Measurements from ENCODE around the gene OXSR1. TPM values are rescaled to one million over a fixed set of nuclear protein-coding genes. Genes with fewer than 3 reads are reported as not detected.

Gene OXSR1
- 10 to 100 TPM; 61.2 to 63.6 TPM for total RNA-seq

DNA sequence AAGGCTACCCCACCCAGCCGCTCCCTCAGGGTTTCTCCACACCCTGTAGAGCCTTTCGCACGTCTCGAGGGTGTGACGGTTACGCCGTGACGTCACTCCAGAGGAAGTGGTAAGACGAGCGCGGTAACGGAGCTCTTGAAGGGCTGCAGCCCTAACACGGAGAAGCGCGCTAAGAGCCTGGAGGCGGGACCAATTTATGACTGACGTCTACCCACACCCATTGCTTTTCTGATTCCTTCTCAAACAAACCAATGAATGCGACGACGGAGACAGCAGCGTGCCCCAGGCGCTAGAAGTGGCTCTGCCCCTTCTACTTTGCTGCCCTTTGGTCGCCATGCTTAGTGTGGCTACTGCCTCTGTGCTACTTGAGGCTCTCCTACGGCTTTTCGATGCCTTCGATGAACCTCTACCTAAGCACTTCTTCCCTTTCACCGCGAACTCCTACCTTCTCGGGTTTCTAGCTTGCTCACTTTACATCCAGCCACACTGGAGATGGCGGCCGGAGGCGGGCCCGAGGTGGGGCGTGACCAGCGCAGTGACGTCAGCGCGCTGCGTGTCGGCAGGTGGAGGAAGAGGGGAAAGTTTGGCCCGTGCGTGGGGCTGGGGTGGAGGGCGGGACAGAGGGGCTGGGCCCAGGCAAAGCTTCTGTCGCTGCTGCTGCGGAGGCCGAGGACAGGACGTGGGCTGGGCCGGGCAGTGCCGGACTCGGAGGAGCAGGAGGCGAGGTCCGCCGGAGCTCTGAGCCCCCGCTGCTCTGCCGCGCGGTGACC lies at the start of gene OXSR1:
Gene OXSR1 (plus strand): TSS at position 586 of the 770 bp plus-strand sequence. CDS start 340 bp downstream, outside the sequence.
- CTCF ChIA-PET = interaction anchor here (0.8 to 2.0 kb wide), 9 partner anchors 11 to 315 kb away, joined by 3 to 13 read pairs (median 4); partner anchors contain the start of genes ACAA1 and MYD88
- POLR2A ChIA-PET = interaction anchor here (0.6 to 5.2 kb wide), 11 partner anchors 9 to 982 kb away, joined by 3 to 86 read pairs (median 4); partner anchors contain the start of genes ACAA1, DLEC1, GORASP1 and MYD88

- ChIA-PET POLR2A (no interaction called here), CTCF (interaction anchor here (0.6 to 3.2 kb wide), 3 partner anchors 73 to 365 kb away, joined by 3 to 12 read pairs (median 3); no protein-coding TSS in a partner anchor)
Measured at GRCh38 chr3:38115645-38116427, 49.5 kb upstream of the OXSR1 start.

- ChIA-PET CTCF (interaction anchor here (0.9 to 3.2 kb wide), 4 partner anchors 12 to 535 kb away, joined by 3 to 12 read pairs (median 10); partner anchors contain the start of gene XYLB), POLR2A (interaction anchor here (1.3 kb wide), 1 partner anchor 21 kb away, joined by 3 read pairs; the partner anchor contains the start of gene ACAA1)
Measured at GRCh38 chr3:38116471-38117162, 48.7 kb upstream of the OXSR1 start.

DNA sequence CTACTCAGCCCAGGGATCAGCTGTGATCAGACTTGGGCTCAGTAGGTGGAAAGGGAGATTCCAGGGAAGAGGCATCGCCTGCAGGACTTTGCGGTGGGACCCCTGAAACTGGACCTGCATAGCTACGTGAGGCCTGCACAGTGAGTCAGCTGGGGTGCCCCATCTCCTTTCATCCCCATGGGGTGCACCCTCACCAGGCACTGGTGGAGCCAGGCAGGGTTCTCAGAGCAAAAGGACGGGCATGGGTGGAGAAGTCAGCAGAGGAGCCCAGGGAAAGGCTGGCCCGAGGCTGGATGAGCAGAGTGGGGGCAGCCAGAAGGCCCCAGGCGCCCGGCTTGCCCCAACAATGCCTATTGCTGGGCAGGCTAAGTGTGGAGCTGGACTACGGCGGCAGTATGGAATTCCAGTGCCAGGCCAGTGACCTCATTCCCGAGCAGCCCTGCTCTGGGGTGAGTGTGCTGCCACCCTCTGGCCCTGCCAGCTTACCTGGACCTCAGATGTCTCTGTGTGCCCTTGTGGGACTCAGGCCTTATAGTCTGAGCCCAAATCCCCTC lies 48.1 kb upstream of the OXSR1 start:
- CTCF ChIA-PET = interaction anchor here (0.8 to 3.2 kb wide), 8 partner anchors 11 to 534 kb away, joined by 3 to 12 read pairs (median 6); partner anchors contain the start of genes OXSR1 and XYLB
- POLR2A ChIA-PET = interaction anchor here (1.3 kb wide), 1 partner anchor 20 kb away, joined by 3 read pairs; the partner anchor contains the start of gene ACAA1

- POLR2A ChIA-PET = interaction anchor here (1.3 kb wide), 1 partner anchor 19 kb away, joined by 3 read pairs; the partner anchor contains the start of gene ACAA1
- CTCF ChIA-PET = interaction anchor here (0.8 to 3.2 kb wide), 12 partner anchors 11 to 533 kb away, joined by 3 to 12 read pairs (median 6); partner anchors contain the start of genes OXSR1 and XYLB
Measured at GRCh38 chr3:38117748-38118420, 47.5 kb upstream of the OXSR1 start.

DNA sequence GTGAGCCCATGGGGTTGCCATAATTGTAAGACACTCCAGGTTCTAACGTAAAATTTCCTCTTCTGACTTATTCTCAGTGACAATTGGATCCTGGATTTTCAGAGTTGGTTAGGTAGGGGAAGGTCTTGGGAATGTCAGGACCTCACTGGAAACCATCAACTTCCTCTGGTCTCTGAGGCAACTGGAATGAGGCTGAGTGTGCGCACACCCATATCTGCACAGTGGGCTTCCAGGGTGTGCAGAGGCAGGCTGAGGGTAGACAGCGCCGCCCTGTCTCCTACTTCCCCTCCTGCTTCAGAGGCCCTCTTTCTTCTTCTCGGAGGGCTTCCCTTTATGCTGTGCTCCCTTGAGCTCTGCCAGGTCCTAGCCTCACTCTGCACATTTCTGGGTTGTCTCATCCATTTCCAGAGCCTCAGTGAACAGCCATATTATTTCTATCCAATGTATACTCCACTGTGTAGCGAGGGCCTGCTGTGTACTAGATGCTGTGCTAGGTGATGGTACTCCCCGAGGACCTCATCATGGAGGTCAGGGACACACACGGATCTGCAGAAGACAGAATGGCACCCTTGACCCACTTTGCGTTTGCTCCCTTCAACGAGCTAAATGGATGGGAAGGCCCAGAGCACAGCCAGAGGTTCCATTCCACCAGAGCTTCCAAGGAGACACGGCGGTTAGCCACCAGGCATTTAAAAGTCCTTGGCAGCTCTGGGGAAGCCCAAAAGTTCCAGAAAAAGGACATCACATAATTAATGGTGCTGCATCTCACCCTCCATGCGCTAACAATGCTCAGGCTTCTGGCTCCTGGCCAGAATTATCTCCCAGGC lies 46.7 kb upstream of the OXSR1 start:
- POLR2A ChIA-PET = no interaction called here
- CTCF ChIA-PET = interaction anchor here (0.8 to 3.2 kb wide), 9 partner anchors 10 to 362 kb away, joined by 3 to 12 read pairs (median 6); partner anchors contain the start of genes OXSR1 and XYLB

GRCh38 chr3:38119248-38119544 lies 46.1 kb upstream of the OXSR1 start:
- POLR2A ChIA-PET = no interaction called here
- CTCF ChIA-PET = interaction anchor here (0.9 to 3.2 kb wide), 5 partner anchors 12 to 361 kb away, joined by 3 to 12 read pairs (median 8); partner anchors contain the start of gene XYLB

- ChIA-PET CTCF (interaction anchor here (0.9 to 2.5 kb wide), 3 partner anchors 12 to 226 kb away, joined by 3 to 8 read pairs (median 8); partner anchors contain the start of gene XYLB), POLR2A (interaction anchor here (1.0 kb wide), 1 partner anchor 45 kb away, joined by 4 read pairs; the partner anchor contains the start of gene OXSR1)
Measured at GRCh38 chr3:38119821-38120692, 45.3 kb upstream of the OXSR1 start.

DNA sequence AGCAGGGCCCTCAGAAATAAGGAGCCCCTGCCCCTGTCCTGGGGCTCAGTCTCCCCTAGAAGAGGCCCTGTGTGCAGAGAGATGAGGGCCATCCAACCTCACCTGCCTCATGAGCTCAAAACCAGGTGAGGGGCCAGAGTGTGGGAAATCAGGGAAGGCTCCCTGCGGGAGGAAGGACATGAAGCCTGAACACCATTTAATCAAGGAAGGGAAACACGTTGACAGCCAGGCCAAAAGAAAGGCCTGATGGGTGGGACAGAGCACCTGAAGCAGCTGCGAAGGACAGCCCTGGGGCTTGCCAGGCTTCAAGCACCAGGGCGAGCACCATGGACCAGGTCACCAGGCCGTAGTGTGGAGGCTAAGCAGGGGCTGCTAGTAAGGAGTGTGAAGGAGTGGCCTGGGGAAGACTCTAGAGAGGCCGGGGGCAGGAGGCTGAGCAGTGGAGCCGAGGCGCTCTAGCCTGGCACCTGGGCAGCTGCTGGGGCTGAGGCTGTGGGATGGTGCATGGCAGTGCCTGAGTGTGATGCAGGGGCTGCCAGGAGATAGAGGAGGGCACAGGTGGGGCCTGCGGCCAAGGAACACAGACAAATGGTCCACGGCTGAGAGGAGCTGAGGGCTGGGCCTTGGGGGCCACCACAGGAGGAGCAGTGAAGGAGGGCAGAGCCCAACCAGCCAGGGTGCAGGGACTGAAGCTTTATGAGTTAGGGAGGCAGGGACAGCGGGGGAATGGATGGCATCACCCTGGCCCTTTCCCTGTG lies 44.5 kb upstream of the OXSR1 start:
- CTCF ChIA-PET = interaction anchor here (0.5 to 2.5 kb wide), 2 partner anchors 11 to 146 kb away, joined by 3 to 8 read pairs; no protein-coding TSS in a partner anchor
- POLR2A ChIA-PET = interaction anchor here (1.0 kb wide), 1 partner anchor 44 kb away, joined by 4 read pairs; the partner anchor contains the start of gene OXSR1

DNA sequence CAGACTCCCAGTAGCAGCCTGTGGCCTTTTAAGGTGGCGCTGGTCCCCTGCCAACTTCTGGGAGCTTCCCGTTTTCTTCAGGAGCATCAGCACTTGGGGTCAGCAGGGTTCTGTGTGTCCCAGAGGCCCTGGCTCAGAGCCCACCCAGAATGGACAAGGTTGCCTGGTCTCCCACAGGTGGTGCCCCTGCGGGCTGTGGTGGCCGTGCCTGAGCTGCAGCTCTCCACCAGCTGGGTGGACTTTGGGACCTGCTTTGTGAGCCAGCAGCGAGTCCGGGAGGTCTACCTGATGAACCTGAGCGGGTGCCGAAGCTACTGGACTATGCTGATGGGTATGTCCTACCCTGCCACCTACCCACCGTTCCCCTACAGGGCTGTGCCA lies 43.9 kb upstream of the OXSR1 start:
- CTCF ChIA-PET = interaction anchor here (0.5 kb wide), 1 partner anchor 146 kb away, joined by 3 read pairs; no protein-coding TSS in a partner anchor

GRCh38 chr3:38121832-38122461 lies 43.4 kb upstream of the OXSR1 start:
- POLR2A ChIA-PET = no interaction called here
- CTCF ChIA-PET = interaction anchor here (0.5 to 0.9 kb wide), 2 partner anchors 10 to 145 kb away, joined by 3 read pairs; no protein-coding TSS in a partner anchor

More for the DNA sequence above, 43.9 kb upstream of the OXSR1 start:
- POLR2A ChIA-PET = no interaction called here

- ChIA-PET CTCF (interaction anchor here (0.9 kb wide), 1 partner anchor 11 kb away, joined by 3 read pairs; no protein-coding TSS in a partner anchor), POLR2A (no interaction called here)
Measured at GRCh38 chr3:38122712-38123290, 42.5 kb upstream of the OXSR1 start.

GRCh38 chr3:38124324-38125122 lies 40.8 kb upstream of the OXSR1 start:
- ChIA-PET CTCF (interaction anchor here (1.1 kb wide), 1 partner anchor 8 kb away, joined by 3 read pairs; no protein-coding TSS in a partner anchor), POLR2A (no interaction called here)

Data from activated CD8-positive, alpha-beta memory T cell treated with anti-CD3 and anti-CD28 coated beads for 36 hours (primary cell).